Measurements from ENCODE around the gene ZBED4.

ZBED4 gene

GRCh38 chr22:49883294-49883640 lies 29.6 kb downstream of the ZBED4 start:
- no peaks in the 10 kb centered on the region for H3K9me2 ChIP-seq (replicated peaks; ENCODE audit: insufficient read depth, low read length)
- peaks cover 34% of the 10 kb centered on the region for H3K36me3 ChIP-seq (replicated peaks; ENCODE audit: insufficient read depth, low read length)
- TF ChIP-seq CTCF (IDR thresholded peaks at IDR 0.05; ENCODE audit: low read length) = no peak
- TF ChIP-seq EZH2phosphoT487 (IDR thresholded peaks at IDR 0.05; ENCODE audit: low read length) = no peak
- no peak for TF ChIP-seq EZH2 (optimal IDR thresholded peaks at IDR 0.05; ENCODE audit: low read depth, low read length)
- no peak overlapping the region for H3K27ac ChIP-seq (ENCODE audit: low read length)
- no peaks in the 10 kb centered on the region for H3K27me3 ChIP-seq (replicated peaks; ENCODE audit: insufficient read depth, low read length)
- no peaks in the 10 kb centered on the region for H4K20me1 ChIP-seq (ENCODE audit: insufficient read depth, low read length)
- no peak overlapping the region for H3K9ac ChIP-seq (ENCODE audit: low read length)
- peaks cover 16% of the 10 kb centered on the region for H3K4me1 ChIP-seq (ENCODE audit: low read length)
- H3K9me3 ChIP-seq (replicated peaks; ENCODE audit: insufficient read depth, low read length) = no peaks in the 10 kb centered on the region
- H3K79me2 ChIP-seq (ENCODE audit: low read length) = peaks cover 94% of the 10 kb centered on the region
- H2AFZ ChIP-seq (ENCODE audit: low read length) = no peak overlapping the region
- no peak overlapping the region for H3K4me3 ChIP-seq (ENCODE audit: low read length)
- peaks cover 9% of the 10 kb centered on the region for H3F3A ChIP-seq (ENCODE audit: insufficient read depth, low read length)
- DNase-seq = no peak
- no peak overlapping the region for H3K4me2 ChIP-seq (ENCODE audit: low read depth, low read length)

GRCh38 chr22:49884075-49884474 lies 30.4 kb downstream of the ZBED4 start:
- Histone ChIP-seq H3K4me3 (ENCODE audit: low read length) (no peak overlapping the region), H3K79me2 (ENCODE audit: low read length) (peaks cover 91% of the 10 kb centered on the region), H3K27ac (ENCODE audit: low read length) (no peak overlapping the region), H3K36me3 (replicated peaks; ENCODE audit: insufficient read depth, low read length) (peaks cover 34% of the 10 kb centered on the region), H3K4me2 (ENCODE audit: low read depth, low read length) (no peak overlapping the region), H3K27me3 (replicated peaks; ENCODE audit: insufficient read depth, low read length) (no peaks in the 10 kb centered on the region), H2AFZ (ENCODE audit: low read length) (no peak overlapping the region), H4K20me1 (ENCODE audit: insufficient read depth, low read length) (no peaks in the 10 kb centered on the region), H3K9me3 (replicated peaks; ENCODE audit: insufficient read depth, low read length) (no peaks in the 10 kb centered on the region), H3F3A (ENCODE audit: insufficient read depth, low read length) (peaks cover 9% of the 10 kb centered on the region), H3K9me2 (replicated peaks; ENCODE audit: insufficient read depth, low read length) (no peaks in the 10 kb centered on the region), H3K9ac (ENCODE audit: low read length) (no peak overlapping the region), H3K4me1 (ENCODE audit: low read length) (peaks cover 16% of the 10 kb centered on the region)
- DNase-seq = no peak
- TF ChIP-seq EZH2phosphoT487 (IDR thresholded peaks at IDR 0.05; ENCODE audit: low read length) (no peak), EZH2 (optimal IDR thresholded peaks at IDR 0.05; ENCODE audit: low read depth, low read length) (no peak), CTCF (IDR thresholded peaks at IDR 0.05; ENCODE audit: low read length) (no peak)

GRCh38 chr22:49884503-49885260 lies 31.0 kb downstream of the ZBED4 start:
- Histone ChIP-seq H4K20me1 (ENCODE audit: insufficient read depth, low read length) (no peaks in the 10 kb centered on the region), H3K79me2 (ENCODE audit: low read length) (peaks cover 91% of the 10 kb centered on the region), H3K9me2 (replicated peaks; ENCODE audit: insufficient read depth, low read length) (no peaks in the 10 kb centered on the region), H2AFZ (ENCODE audit: low read length) (no peak overlapping the region), H3K4me1 (ENCODE audit: low read length) (peaks cover 16% of the 10 kb centered on the region), H3K4me3 (ENCODE audit: low read length) (no peak overlapping the region), H3K36me3 (replicated peaks; ENCODE audit: insufficient read depth, low read length) (peaks cover 34% of the 10 kb centered on the region), H3K27ac (ENCODE audit: low read length) (no peak overlapping the region), H3K27me3 (replicated peaks; ENCODE audit: insufficient read depth, low read length) (no peaks in the 10 kb centered on the region), H3K9me3 (replicated peaks; ENCODE audit: insufficient read depth, low read length) (no peaks in the 10 kb centered on the region), H3K9ac (ENCODE audit: low read length) (no peak overlapping the region), H3K4me2 (ENCODE audit: low read depth, low read length) (no peak overlapping the region), H3F3A (ENCODE audit: insufficient read depth, low read length) (peaks cover 9% of the 10 kb centered on the region)
- TF ChIP-seq CTCF (IDR thresholded peaks at IDR 0.05; ENCODE audit: low read length) (no peak), EZH2 (optimal IDR thresholded peaks at IDR 0.05; ENCODE audit: low read depth, low read length) (no peak), EZH2phosphoT487 (IDR thresholded peaks at IDR 0.05; ENCODE audit: low read length) (no peak)
- DNase-seq = no peak
